CD4-positive, alpha-beta T cell (primary cell): Measurements from ENCODE around the gene TMEM163. TPM values are rescaled to one million over a fixed set of nuclear protein-coding genes. Genes with fewer than 3 reads are reported as not detected.

Experiments
- ATAC-seq: fragments of 200-7000 bp; cut with Tn5 transposase; one replicate; pipeline ENCODE4 v1.10.0; 2022; ENCODE audit warnings: mild to moderate bottlenecking; ENCODE audit not compliant: poor library complexity
- CTCF ChIA-PET: fragments of 350-600 bp; sonication (Branson Sonifier 250); formaldehyde crosslinking; loops from one replicate; lab custom pipeline; 2021; ENCODE audit warnings: antibody characterized with exemption, inconsistent platforms; lab: Charles Lee
- POLR2A ChIA-PET: fragments of 350-600 bp; sonication (Branson Sonifier 250); formaldehyde crosslinking; loops from one replicate; lab custom pipeline; 2021; ENCODE audit warnings: antibody characterized with exemption, inconsistent platforms; lab: Charles Lee
- DNase-seq, 14 experiments: peaks; one replicate each; pipeline ENCODE4 v3.0.0-alpha.2; 2013 to 2020; ENCODE audit warnings: mixed read lengths in 2 of 14
- H3K27ac ChIP-seq, 2 donors: one replicate each; pipeline versions ENCODE4 v1.5.1 to v1.7.0; 2013; ENCODE audit warnings: low read length in 2 of 2, low read depth in 1 of 2, mild to moderate bottlenecking in 1 of 2
- H3K27me3 ChIP-seq, 2 experiments: 1 replicate in 1 of 2; 2 replicates in 1 of 2; pipeline versions ENCODE4 v1.6.1 to v1.7.0; 2013; ENCODE audit warnings: low read length in 2 of 2, control low read depth in 1 of 2, mild to moderate bottlenecking in 1 of 2, moderate library complexity in 1 of 2; ENCODE audit not compliant: insufficient read depth in 2 of 2, control insufficient read depth in 1 of 2
- H3K36me3 ChIP-seq: one replicate; pipeline ENCODE4 v1.6.1; 2013; ENCODE audit warnings: low read length, control low read depth; ENCODE audit not compliant: insufficient read depth
- H3K4me1 ChIP-seq: one replicate; pipeline ENCODE4 v1.6.1; 2013; ENCODE audit warnings: low read length, control low read depth; ENCODE audit not compliant: insufficient read depth
- H3K4me3 ChIP-seq: one replicate; pipeline ENCODE4 v1.5.1; 2013; ENCODE audit warnings: mild to moderate bottlenecking, low read length, moderate library complexity
- H3K9me3 ChIP-seq, 2 experiments: 1 replicate in 1 of 2; 2 replicates in 1 of 2; pipeline versions ENCODE4 v1.6.1 to v1.7.0; 2013; ENCODE audit warnings: low read length in 2 of 2, mild to moderate bottlenecking in 2 of 2, control low read depth in 1 of 2, moderate library complexity in 1 of 2; ENCODE audit not compliant: control insufficient read depth in 1 of 2, insufficient read depth in 1 of 2
- H3K27ac Mint-ChIP-seq: one replicate; pipeline ENCODE4 v1.8.0; 2020; ENCODE audit warnings: mixed read lengths
- H3K27me3 Mint-ChIP-seq: one replicate; pipeline ENCODE4 v1.8.0; 2021; ENCODE audit warnings: mixed read lengths
- H3K36me3 Mint-ChIP-seq: one replicate; pipeline ENCODE4 v1.8.0; 2021; ENCODE audit warnings: low read depth, mixed read lengths
- H3K4me1 Mint-ChIP-seq: one replicate; pipeline ENCODE4 v1.8.0; 2021; ENCODE audit warnings: low read depth, mixed read lengths
- H3K4me3 Mint-ChIP-seq: one replicate; pipeline ENCODE4 v1.8.0; 2020; ENCODE audit warnings: mild to moderate bottlenecking, mixed read lengths
- H3K9me3 Mint-ChIP-seq: one replicate; pipeline ENCODE4 v1.8.0; 2020; ENCODE audit warnings: mixed read lengths
- intact Hi-C, 2 experiments: fragments of 100-400 bp; cut with DNase I in 1 of 2; cut with micrococcal nuclease in 1 of 2; formaldehyde crosslinking; loops; one replicate each; pipeline versions ENCODE4 v1.15.1 to v1.9.0; 2023 to 2025; cut with DNase I, micrococcal nuclease
- total RNA-seq, 174 experiments: library from RNA in 2 of 174; stranded (reverse) in 2 of 174; gene quantifications; one replicate each; pipeline ENCODE4 v1.2.3 and lab custom pipeline; 2021 to 2026
- TF ChIP-seq, protein P1 (sequence below): fragments of 200-600 bp; IDR thresholded peaks from one replicate; pipeline ENCODE4 v1.8.0; 2022; ENCODE audit warnings: antibody characterized with exemption, mild to moderate bottlenecking

Gene TMEM163
- total RNA-seq, 2 experiments from 2014 or later, result 0.14 to 0.47 TPM

DNA sequence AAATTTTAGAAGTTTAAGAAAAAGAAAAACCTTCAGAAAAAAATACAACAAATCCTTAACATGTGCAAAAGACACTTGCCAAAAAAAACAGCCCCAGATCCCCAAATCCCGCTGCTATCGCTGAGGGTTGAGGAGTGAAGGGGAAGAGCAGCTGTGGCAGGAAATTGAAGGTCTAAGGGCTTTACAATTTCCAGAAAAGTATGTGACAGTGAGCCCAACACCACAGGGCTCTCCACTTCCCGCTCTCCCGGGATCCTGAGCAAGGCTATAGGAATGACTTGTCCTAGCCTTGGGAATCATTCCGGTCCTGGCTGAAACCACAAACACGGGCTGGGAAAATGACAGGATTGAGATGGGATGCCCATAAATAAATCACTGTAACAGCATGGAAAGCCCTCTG lies 191.4 kb downstream of the TMEM163 start:
- intact Hi-C loops, result no loop called here
- H3K4me3 Mint-ChIP-seq, result no peak overlapping the region

DNA sequence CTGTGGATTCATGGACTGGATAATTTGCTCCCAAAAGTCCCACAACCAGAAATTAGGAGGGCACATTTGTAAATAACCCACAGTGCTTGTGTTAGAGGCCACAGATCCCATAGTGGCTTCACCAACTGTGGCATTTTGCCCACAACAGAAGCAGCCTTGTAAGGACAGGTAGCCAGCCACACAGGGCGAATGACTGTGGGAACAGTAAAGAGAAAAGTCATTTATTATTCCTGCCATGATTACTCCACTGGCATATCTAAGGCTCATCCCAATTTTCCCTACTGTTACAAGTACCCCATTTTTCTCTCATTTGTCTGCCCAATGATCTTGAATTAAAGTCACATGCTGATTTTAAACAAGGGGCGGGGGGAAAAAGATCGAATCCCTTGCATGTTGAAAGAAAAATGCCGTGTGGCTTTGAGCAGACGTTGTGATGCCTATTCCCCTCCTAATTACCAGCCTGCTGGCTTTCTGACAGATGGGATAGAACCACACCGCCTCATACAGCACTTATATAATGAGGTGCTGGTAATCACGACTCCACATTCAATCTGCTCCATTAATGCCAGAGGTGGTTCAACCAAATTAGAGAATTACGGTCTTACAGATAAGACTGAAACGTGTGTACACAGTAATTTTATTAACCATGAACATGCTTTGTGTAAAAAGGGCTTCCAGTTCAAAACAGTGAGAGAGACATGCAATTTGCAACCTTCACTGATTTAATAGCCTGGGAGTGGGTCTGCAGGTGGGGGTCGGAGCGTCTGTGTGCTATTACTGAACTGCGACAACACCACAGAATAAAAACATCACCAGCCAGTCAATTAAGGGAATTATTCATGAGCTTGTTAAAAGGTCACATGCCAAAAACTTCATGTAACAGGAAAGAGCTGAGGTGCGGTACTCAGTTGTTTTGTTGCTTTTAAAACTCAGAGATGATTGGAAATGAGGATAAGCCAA lies 196.0 kb downstream of the TMEM163 start:
- ChIA-PET POLR2A (no interaction called here), CTCF (no interaction called here)
- H3K27me3 Mint-ChIP-seq, result peaks cover 7% of the 10 kb centered on the region
- Histone ChIP-seq H3K27ac (no peak overlapping the region), H3K4me3 (no peak overlapping the region), H3K4me1 (no peaks in the 10 kb centered on the region), H3K36me3 (no peaks in the 10 kb centered on the region), H3K27me3 (no peaks in the 10 kb centered on the region), H3K9me3 (no peaks in the 10 kb centered on the region)
- no peaks in the 10 kb centered on the region for H3K9me3 Mint-ChIP-seq
- DNase-seq, result no peak
- no peaks in the 10 kb centered on the region for H3K36me3 Mint-ChIP-seq
- no peak overlapping the region for H3K27ac Mint-ChIP-seq
- no peaks in the 10 kb centered on the region for H3K4me1 Mint-ChIP-seq
- no peak for ATAC-seq
- TF ChIP-seq, protein P1, sequence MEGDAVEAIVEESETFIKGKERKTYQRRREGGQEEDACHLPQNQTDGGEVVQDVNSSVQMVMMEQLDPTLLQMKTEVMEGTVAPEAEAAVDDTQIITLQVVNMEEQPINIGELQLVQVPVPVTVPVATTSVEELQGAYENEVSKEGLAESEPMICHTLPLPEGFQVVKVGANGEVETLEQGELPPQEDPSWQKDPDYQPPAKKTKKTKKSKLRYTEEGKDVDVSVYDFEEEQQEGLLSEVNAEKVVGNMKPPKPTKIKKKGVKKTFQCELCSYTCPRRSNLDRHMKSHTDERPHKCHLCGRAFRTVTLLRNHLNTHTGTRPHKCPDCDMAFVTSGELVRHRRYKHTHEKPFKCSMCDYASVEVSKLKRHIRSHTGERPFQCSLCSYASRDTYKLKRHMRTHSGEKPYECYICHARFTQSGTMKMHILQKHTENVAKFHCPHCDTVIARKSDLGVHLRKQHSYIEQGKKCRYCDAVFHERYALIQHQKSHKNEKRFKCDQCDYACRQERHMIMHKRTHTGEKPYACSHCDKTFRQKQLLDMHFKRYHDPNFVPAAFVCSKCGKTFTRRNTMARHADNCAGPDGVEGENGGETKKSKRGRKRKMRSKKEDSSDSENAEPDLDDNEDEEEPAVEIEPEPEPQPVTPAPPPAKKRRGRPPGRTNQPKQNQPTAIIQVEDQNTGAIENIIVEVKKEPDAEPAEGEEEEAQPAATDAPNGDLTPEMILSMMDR, result no peak
- H3K4me3 Mint-ChIP-seq, result no peak overlapping the region
- intact Hi-C loops, result no loop called here

More for the DNA sequence above, 191.4 kb downstream of the TMEM163 start:
- Mint-ChIP-seq H3K27me3 (peaks cover 4% of the 10 kb centered on the region), H3K36me3 (no peaks in the 10 kb centered on the region), H3K4me1 (no peaks in the 10 kb centered on the region), H3K27ac (no peak overlapping the region), H3K9me3 (no peaks in the 10 kb centered on the region)
- H3K27ac ChIP-seq, result no peak overlapping the region
- CTCF ChIA-PET, result no interaction called here
- H3K36me3 ChIP-seq, result no peaks in the 10 kb centered on the region
- no peaks in the 10 kb centered on the region for H3K27me3 ChIP-seq
- POLR2A ChIA-PET, result no interaction called here
- H3K9me3 ChIP-seq, result no peaks in the 10 kb centered on the region
- no peak overlapping the region for H3K4me3 ChIP-seq
- TF ChIP-seq, protein P1, result no peak
- no peak for DNase-seq
- H3K4me1 ChIP-seq, result no peaks in the 10 kb centered on the region
- no peak for ATAC-seq

DNA sequence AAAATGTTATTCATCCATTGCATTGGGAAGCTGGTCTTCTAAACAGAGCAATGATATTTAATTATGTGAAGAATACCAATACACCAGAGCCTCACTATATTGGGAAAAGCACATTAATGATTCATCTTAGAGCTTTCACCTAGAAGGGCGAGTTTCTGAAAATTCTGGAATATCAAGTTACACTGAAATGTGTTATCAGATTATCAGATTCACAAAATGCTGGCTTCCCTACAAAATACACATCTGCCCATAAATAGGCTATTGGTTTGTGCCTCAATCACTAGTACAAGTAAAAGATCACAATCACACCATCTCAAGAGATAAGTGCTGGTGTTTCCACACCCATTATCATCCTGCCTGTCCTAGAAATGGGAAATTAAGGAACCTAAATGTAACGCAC lies 200.7 kb downstream of the TMEM163 start:
- DNase-seq (no peak), ATAC-seq (no peak)
- intact Hi-C loops, result no loop called here
- ChIA-PET POLR2A (no interaction called here), CTCF (no interaction called here)
- Mint-ChIP-seq H3K4me3 (no peak overlapping the region), H3K36me3 (no peaks in the 10 kb centered on the region), H3K4me1 (no peaks in the 10 kb centered on the region), H3K27me3 (peaks cover 3% of the 10 kb centered on the region), H3K27ac (no peak overlapping the region), H3K9me3 (no peaks in the 10 kb centered on the region)
- peaks cover 0 to 4% of the 10 kb centered on the region in 2 experiments for H3K27me3 ChIP-seq
- H3K4me1 ChIP-seq, result no peaks in the 10 kb centered on the region
- no peak overlapping the region for H3K4me3 ChIP-seq
- no peak overlapping the region for H3K27ac ChIP-seq
- H3K9me3 ChIP-seq, result no peaks in the 10 kb centered on the region
- H3K36me3 ChIP-seq, result no peaks in the 10 kb centered on the region
- TF ChIP-seq, protein P1, result no peak
